ENCODE measurements around the gene DENND5B. TPM values are rescaled to one million over a fixed set of nuclear protein-coding genes. Genes with fewer than 3 reads are reported as not detected.

Gene DENND5B
- total and polyA plus RNA-seq, 10 donors: 4.5 to 42.5 (median 24.6) TPM

DNA sequence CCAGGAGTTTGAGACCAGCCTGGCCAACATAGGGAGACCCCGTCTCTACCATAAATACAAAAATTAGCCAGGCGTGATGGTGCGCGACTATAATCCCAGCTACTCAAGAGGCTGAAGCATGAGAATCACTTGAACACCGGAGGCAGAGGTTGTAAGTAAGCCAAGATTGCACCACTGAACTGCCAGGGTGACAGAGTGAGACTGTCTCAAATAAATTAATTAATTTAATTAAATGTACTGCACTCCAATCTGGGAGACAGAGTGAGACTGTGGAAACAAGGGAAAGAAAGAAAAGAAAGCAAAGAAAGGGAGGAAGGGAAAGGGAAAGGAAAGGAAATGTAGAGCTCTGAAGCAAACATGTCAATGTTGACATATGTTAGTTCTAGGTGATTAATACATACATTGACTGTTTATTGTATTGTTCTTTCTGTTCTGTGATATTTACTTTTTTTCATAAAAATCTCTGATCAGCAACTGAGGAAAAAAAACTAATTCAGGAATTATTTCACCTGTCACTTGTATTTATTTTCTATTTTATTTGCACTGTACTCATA, 99.6 kb downstream of the DENND5B start:
- Histone ChIP-seq H3K9me3 (no peaks in the 10 kb centered on the region), H3K27ac (no peak overlapping the region), H3K4me1 (no peaks in the 10 kb centered on the region), H3K4me3 (no peak overlapping the region), H3K27me3 (replicated peaks in 1 of 7) (no peaks in the 10 kb centered on the region), H3K36me3 (peaks cover 0 to 48% (median 5%) of the 10 kb centered on the region in 6 donors)
- TF ChIP-seq POLR2AphosphoS5 (IDR thresholded peaks at IDR 0.05): no peak
- TF ChIP-seq, protein P1, sequence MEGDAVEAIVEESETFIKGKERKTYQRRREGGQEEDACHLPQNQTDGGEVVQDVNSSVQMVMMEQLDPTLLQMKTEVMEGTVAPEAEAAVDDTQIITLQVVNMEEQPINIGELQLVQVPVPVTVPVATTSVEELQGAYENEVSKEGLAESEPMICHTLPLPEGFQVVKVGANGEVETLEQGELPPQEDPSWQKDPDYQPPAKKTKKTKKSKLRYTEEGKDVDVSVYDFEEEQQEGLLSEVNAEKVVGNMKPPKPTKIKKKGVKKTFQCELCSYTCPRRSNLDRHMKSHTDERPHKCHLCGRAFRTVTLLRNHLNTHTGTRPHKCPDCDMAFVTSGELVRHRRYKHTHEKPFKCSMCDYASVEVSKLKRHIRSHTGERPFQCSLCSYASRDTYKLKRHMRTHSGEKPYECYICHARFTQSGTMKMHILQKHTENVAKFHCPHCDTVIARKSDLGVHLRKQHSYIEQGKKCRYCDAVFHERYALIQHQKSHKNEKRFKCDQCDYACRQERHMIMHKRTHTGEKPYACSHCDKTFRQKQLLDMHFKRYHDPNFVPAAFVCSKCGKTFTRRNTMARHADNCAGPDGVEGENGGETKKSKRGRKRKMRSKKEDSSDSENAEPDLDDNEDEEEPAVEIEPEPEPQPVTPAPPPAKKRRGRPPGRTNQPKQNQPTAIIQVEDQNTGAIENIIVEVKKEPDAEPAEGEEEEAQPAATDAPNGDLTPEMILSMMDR (IDR thresholded peaks at IDR 0.05 in 8 of 11, conservative IDR thresholded peaks at IDR 0.05 in 3 of 11): no peak
- TF ChIP-seq POLR2A (IDR thresholded peaks at IDR 0.05): no peak
- intact Hi-C loops (cut with DNase I; ENCODE audit: low total_unique reads): no loop called here
- no peak for DNase-seq
- WGBS, 5 donors: 92 to 97% (median 95%) methylated on average over 5 of the region's 5 CpGs

DNA sequence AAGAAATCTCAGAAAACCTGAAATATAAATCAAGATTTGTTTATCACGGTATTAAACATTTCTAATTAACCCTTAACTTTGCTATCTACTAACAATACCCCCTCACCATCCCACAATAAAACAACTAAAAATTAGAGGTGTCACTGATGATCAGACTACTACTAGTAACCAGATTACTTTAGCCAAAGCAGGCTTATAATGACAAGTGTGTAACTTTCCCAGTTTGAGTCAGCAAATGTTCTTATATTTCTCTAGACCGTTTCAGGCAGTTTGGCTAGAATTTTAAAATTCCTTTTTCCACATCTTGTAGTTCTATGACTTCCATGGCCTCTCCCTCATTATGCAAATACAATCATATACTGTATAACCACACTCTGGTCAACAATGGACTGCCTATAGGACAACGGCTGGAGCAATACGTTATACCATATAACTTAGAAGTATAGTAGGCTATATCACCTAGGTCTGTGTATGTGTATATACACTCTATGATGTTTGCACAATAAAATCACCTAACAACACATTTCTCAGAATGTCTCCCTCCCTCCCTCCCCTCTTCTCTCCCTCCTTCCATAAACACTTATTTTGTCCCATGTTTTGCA, 102.1 kb downstream of the DENND5B start:
- Histone ChIP-seq H3K4me1 (no peaks in the 10 kb centered on the region), H3K4me3 (no peak overlapping the region), H3K27ac (no peak overlapping the region), H3K27me3 (replicated peaks in 1 of 7) (no peaks in the 10 kb centered on the region), H3K9me3 (no peaks in the 10 kb centered on the region), H3K36me3 (peaks cover 0 to 35% (median 2%) of the 10 kb centered on the region in 6 donors)
- intact Hi-C loops (cut with DNase I; ENCODE audit: low total_unique reads): no loop called here
- no peak for TF ChIP-seq POLR2A (IDR thresholded peaks at IDR 0.05)
- TF ChIP-seq, protein P1 (IDR thresholded peaks at IDR 0.05 in 8 of 11, conservative IDR thresholded peaks at IDR 0.05 in 3 of 11): no peak
- TF ChIP-seq POLR2AphosphoS5 (IDR thresholded peaks at IDR 0.05): no peak
- 76 to 88% (median 83%) methylated on average over 4 of the region's 4 CpGs for WGBS, 5 donors
- DNase-seq: no peak

DNA sequence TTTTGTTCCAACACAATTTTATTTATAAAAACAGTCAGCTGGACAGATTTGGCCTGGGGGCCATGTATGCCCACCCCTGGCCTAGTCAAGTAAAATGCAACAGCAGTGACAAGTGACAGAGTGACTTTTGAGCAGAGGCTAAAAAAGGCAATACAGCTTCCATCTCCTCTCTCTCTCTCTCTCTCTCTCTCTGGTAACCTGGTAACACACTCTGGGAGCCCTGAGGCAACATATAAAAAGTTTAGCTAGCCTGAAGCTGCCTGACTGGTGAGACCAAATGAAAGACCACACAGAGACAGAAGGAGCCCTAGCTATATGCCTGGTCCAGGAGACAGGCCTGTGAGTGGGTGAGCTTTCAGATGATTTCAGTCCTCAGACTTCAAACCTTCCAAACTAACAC, 105.4 kb downstream of the DENND5B start:
- H3K4me3 ChIP-seq: no peak overlapping the region
- no peaks in the 10 kb centered on the region for H3K9me3 ChIP-seq
- H3K36me3 ChIP-seq: peaks cover 0 to 25% (median 2%) of the 10 kb centered on the region in 6 donors
- DNase-seq: no peak
- H3K27ac ChIP-seq: no peak overlapping the region
- H3K4me1 ChIP-seq: peaks cover 0 to 6% (median 1%) of the 10 kb centered on the region in 6 donors
- H3K27me3 ChIP-seq (replicated peaks in 1 of 7): no peaks in the 10 kb centered on the region
- TF ChIP-seq POLR2AphosphoS5 (IDR thresholded peaks at IDR 0.05): no peak
- no peak for TF ChIP-seq POLR2A (IDR thresholded peaks at IDR 0.05)
- TF ChIP-seq, protein P1 (IDR thresholded peaks at IDR 0.05 in 8 of 11, conservative IDR thresholded peaks at IDR 0.05 in 3 of 11): no peak
- intact Hi-C loops (cut with DNase I; ENCODE audit: low total_unique reads): no loop called here

DNA sequence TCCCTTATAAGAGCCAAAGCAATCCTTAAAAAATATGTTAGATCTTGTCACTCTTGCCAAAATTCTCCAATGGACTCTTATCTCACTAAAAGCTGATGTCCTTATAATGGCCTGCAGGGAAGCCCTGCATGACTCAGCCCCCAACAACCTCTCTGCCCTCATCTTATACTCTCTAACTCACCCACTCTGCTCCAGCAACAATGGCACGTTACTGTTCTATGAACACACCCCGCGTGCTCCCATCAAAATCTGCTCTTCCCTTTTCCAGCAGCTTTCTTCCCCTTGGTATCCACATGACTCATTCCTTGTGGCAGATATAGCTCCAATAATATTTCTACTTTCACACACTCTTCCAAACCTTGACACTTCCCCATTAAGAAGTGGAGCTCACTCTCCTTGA, 108.1 kb downstream of the DENND5B start:
- TF ChIP-seq, protein P1 (IDR thresholded peaks at IDR 0.05 in 8 of 11, conservative IDR thresholded peaks at IDR 0.05 in 3 of 11): no peak
- WGBS, 5 donors: 81 to 94% (median 92%) methylated on average over 3 of the region's 3 CpGs
- Histone ChIP-seq H3K36me3 (peaks cover 0 to 14% (median 0%) of the 10 kb centered on the region in 6 donors), H3K27ac (no peak overlapping the region), H3K27me3 (replicated peaks in 1 of 7) (no peaks in the 10 kb centered on the region), H3K4me3 (no peak overlapping the region), H3K4me1 (peaks cover 0 to 30% (median 10%) of the 10 kb centered on the region in 6 donors), H3K9me3 (no peaks in the 10 kb centered on the region)
- DNase-seq: no peak
- intact Hi-C loops (cut with DNase I; ENCODE audit: low total_unique reads): no loop called here
